ENCODE results near the gene TUSC2. TPM values are rescaled to one million over a fixed set of nuclear protein-coding genes. Genes with fewer than 3 reads are reported as not detected.
A peak's percentile ranks its signal among the peaks of the same experiment; 100 is the strongest.

The TUSC2 gene
- total and polyA plus RNA-seq, 2 of the 13 experiments (the other 11 are each of a cell fraction or from before 2014, with no cell fraction given): 36.7 to 39.1 TPM

DNA sequence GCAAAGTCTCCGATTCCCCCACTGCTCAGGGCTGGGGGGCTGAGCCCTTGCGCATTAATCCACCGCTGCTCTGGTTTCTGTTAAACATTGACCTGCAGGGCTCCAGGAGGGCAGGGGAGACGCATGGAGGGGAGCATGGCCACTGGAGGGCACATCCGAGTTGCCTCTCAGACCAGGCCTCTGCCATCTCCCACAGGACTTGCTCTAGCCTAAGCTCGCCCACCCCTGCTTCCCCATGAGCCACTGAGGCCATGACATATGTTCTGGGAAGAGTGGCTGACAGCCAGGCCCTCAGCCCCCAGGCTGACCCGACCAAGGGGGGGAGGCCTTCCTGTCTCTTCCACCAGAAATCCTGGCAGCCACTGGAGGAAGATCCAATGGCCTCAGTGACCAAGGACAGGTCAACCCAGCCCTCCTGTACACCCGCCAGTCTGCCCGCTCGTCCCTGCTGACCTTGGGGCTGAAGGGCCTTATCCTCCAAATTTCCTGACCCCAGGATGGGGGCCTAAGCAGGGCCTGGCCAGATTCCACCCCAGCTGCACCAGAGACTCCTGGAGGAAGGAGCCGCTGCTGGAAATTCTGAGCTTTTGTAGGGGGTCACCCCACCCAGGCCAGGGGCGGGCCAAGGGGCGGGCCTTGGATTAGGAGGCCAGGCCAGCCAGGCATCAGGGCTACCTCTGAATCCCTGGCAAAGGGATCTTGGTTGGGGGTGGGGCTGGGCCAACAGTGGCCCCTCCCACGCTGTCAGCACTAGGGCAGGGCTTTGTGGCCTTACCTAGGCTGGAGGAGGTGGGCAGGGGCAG lies 24.8 kb downstream of the TUSC2 start, which contains the start of gene HYAL1 (continued):
- TF ChIP-seq, protein P1, sequence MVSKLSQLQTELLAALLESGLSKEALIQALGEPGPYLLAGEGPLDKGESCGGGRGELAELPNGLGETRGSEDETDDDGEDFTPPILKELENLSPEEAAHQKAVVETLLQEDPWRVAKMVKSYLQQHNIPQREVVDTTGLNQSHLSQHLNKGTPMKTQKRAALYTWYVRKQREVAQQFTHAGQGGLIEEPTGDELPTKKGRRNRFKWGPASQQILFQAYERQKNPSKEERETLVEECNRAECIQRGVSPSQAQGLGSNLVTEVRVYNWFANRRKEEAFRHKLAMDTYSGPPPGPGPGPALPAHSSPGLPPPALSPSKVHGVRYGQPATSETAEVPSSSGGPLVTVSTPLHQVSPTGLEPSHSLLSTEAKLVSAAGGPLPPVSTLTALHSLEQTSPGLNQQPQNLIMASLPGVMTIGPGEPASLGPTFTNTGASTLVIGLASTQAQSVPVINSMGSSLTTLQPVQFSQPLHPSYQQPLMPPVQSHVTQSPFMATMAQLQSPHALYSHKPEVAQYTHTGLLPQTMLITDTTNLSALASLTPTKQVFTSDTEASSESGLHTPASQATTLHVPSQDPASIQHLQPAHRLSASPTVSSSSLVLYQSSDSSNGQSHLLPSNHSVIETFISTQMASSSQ (IDR thresholded peaks at IDR 0.05; ENCODE audit: low read depth): peak; percentile 92
- TF ChIP-seq, protein P1 (CRISPR knock-in tag; IDR thresholded peaks at IDR 0.05; ENCODE audit: borderline replicate concordance): peak; percentile 95
- peak; percentile 82 for TF ChIP-seq PHF8 (CRISPR knock-in tag; IDR thresholded peaks at IDR 0.05)
- TF ChIP-seq, protein P2, sequence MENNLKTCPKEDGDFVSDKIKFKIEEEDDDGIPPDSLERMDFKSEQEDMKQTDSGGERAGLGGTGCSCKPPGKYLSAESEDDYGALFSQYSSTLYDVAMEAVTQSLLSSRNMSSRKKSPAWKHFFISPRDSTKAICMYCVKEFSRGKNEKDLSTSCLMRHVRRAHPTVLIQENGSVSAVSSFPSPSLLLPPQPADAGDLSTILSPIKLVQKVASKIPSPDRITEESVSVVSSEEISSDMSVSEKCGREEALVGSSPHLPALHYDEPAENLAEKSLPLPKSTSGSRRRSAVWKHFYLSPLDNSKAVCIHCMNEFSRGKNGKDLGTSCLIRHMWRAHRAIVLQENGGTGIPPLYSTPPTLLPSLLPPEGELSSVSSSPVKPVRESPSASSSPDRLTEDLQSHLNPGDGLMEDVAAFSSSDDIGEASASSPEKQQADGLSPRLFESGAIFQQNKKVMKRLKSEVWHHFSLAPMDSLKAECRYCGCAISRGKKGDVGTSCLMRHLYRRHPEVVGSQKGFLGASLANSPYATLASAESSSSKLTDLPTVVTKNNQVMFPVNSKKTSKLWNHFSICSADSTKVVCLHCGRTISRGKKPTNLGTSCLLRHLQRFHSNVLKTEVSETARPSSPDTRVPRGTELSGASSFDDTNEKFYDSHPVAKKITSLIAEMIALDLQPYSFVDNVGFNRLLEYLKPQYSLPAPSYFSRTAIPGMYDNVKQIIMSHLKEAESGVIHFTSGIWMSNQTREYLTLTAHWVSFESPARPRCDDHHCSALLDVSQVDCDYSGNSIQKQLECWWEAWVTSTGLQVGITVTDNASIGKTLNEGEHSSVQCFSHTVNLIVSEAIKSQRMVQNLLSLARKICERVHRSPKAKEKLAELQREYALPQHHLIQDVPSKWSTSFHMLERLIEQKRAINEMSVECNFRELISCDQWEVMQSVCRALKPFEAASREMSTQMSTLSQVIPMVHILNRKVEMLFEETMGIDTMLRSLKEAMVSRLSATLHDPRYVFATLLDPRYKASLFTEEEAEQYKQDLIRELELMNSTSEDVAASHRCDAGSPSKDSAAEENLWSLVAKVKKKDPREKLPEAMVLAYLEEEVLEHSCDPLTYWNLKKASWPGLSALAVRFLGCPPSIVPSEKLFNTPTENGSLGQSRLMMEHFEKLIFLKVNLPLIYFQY (CRISPR knock-in tag; IDR thresholded peaks at IDR 0.05; ENCODE audit: borderline replicate concordance): no peak
- peak; percentile 36 for TF ChIP-seq XRCC5 (optimal IDR thresholded peaks at IDR 0.05; ENCODE audit: low read length)
- no peak for TF ChIP-seq MEIS2 (CRISPR knock-in tag; IDR thresholded peaks at IDR 0.05)
- 0 out of 2 replicates have a peak, but pooled peaks have one; percentile 24 for TF ChIP-seq ARNT2 (CRISPR knock-in tag; IDR thresholded peaks at IDR 0.05; ENCODE audit: low read depth)
- TF ChIP-seq, protein P3, sequence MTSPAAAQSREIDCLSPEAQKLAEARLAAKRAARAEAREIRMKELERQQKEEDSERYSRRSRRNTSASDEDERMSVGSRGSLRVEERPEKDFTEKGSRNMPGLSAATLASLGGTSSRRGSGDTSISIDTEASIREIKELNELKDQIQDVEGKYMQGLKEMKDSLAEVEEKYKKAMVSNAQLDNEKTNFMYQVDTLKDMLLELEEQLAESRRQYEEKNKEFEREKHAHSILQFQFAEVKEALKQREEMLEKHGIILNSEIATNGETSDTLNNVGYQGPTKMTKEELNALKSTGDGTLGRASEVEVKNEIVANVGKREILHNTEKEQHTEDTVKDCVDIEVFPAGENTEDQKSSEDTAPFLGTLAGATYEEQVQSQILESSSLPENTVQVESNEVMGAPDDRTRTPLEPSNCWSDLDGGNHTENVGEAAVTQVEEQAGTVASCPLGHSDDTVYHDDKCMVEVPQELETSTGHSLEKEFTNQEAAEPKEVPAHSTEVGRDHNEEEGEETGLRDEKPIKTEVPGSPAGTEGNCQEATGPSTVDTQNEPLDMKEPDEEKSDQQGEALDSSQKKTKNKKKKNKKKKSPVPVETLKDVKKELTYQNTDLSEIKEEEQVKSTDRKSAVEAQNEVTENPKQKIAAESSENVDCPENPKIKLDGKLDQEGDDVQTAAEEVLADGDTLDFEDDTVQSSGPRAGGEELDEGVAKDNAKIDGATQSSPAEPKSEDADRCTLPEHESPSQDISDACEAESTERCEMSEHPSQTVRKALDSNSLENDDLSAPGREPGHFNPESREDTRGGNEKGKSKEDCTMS (CRISPR knock-in tag; conservative IDR thresholded peaks at IDR 0.05): no peak
- no peak; the same call in 1 of the 2 replicates for TF ChIP-seq KDM3A (CRISPR knock-in tag; IDR thresholded peaks at IDR 0.05; ENCODE audit: low read depth)
- no peak for TF ChIP-seq SMARCC2 (IDR thresholded peaks at IDR 0.05)
- TF ChIP-seq, protein P4, sequence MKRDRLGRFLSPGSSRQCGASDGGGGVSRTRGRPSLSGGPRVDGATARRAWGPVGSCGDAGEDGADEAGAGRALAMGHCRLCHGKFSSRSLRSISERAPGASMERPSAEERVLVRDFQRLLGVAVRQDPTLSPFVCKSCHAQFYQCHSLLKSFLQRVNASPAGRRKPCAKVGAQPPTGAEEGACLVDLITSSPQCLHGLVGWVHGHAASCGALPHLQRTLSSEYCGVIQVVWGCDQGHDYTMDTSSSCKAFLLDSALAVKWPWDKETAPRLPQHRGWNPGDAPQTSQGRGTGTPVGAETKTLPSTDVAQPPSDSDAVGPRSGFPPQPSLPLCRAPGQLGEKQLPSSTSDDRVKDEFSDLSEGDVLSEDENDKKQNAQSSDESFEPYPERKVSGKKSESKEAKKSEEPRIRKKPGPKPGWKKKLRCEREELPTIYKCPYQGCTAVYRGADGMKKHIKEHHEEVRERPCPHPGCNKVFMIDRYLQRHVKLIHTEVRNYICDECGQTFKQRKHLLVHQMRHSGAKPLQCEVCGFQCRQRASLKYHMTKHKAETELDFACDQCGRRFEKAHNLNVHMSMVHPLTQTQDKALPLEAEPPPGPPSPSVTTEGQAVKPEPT (CRISPR knock-in tag; IDR thresholded peaks at IDR 0.05; ENCODE audit: low read depth): no peak
- TF ChIP-seq, protein P5, sequence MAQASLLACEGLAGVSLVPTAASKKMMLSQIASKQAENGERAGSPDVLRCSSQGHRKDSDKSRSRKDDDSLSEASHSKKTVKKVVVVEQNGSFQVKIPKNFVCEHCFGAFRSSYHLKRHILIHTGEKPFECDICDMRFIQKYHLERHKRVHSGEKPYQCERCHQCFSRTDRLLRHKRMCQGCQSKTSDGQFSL (CRISPR knock-in tag; IDR thresholded peaks at IDR 0.05): 0 out of 2 replicates have a peak, but pooled peaks have one; percentile 29
- TF ChIP-seq, protein P6, sequence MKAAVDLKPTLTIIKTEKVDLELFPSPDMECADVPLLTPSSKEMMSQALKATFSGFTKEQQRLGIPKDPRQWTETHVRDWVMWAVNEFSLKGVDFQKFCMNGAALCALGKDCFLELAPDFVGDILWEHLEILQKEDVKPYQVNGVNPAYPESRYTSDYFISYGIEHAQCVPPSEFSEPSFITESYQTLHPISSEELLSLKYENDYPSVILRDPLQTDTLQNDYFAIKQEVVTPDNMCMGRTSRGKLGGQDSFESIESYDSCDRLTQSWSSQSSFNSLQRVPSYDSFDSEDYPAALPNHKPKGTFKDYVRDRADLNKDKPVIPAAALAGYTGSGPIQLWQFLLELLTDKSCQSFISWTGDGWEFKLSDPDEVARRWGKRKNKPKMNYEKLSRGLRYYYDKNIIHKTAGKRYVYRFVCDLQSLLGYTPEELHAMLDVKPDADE (CRISPR knock-in tag; IDR thresholded peaks at IDR 0.05): no peak

Data from HepG2 (cell line).